Measurements from ENCODE around the gene FLYWCH1. TPM values are rescaled to one million over a fixed set of nuclear protein-coding genes. Genes with fewer than 3 reads are reported as not detected.
A peak's percentile ranks its signal among the peaks of the same experiment; 100 is the strongest.

Gene FLYWCH1
- total and polyA plus RNA-seq, 10 of the 15 experiments (the other 5 are each of a cell fraction or from before 2014, with no cell fraction given): 0.47 to 33.8 (median 11.2) TPM

GRCh38 chr16:2950773-2951172 is 39.0 kb downstream of the FLYWCH1 start:
- H2AFZ ChIP-seq (ENCODE audit: control insufficient read depth, low read depth, low read length): no peak overlapping the region
- in situ Hi-C loops (cut with MboI) (no loop called here), intact Hi-C loops (cut with micrococcal nuclease; ENCODE audit: unreplicated experiment) (no loop called here)
- peaks cover 8% of the 10 kb centered on the region for H3K4me1 ChIP-seq (ENCODE audit: control insufficient read depth, insufficient read depth, low read length)
- H3K27me3 ChIP-seq (replicated peaks in 1 of 2; ENCODE audit: control insufficient read depth in 2 of 2, insufficient read depth in 2 of 2, low read length in 1 of 2): no peaks in the 10 kb centered on the region
- H3K36me3 ChIP-seq (ENCODE audit: control insufficient read depth in 2 of 2, insufficient read depth in 2 of 2, low read length in 1 of 2): no peaks in the 10 kb centered on the region
- DNase-seq (ENCODE audit: low read depth, low spot score) (no peak), FAIRE-seq (no peak), ATAC-seq (0 out of 3 replicates have a peak, but pooled peaks have one; percentile 16)
- BruUV-seq (replicated peaks): no TSS peak
- POLR2A ChIA-PET: interaction anchor here (0.5 kb wide), 1 partner anchor 154 kb away, joined by 8 read pairs; no protein-coding TSS in a partner anchor
- CTCF ChIA-PET: interaction anchor here (3.1 kb wide), 1 partner anchor 24 kb away, joined by 10 read pairs; no protein-coding TSS in a partner anchor
- no peak overlapping the region for H3K9ac ChIP-seq (ENCODE audit: control insufficient read depth, insufficient read depth, low read length)
- H4K20me1 ChIP-seq (ENCODE audit: control insufficient read depth, insufficient read depth): no peaks in the 10 kb centered on the region
- RAD21 ChIA-PET (ENCODE audit: unreplicated experiment): no interaction called here
- no peak overlapping the region for H3K4me3 ChIP-seq
- H3K9me3 ChIP-seq (replicated peaks; ENCODE audit: control insufficient read depth, insufficient read depth, low read length): no peaks in the 10 kb centered on the region
- WGBS (ENCODE audit: insufficient coverage, insufficient replicate concordance, low lambda C conversion rate, missing lambda C conversion rate): 69% methylated on average over 16 of the region's 16 CpGs
- SMC1A ChIA-PET (ENCODE audit: uncharacterized antibody, unreplicated experiment): no interaction called here
- no peaks in the 10 kb centered on the region for H3K79me2 ChIP-seq (ENCODE audit: control insufficient read depth, insufficient read depth, low read length)
- H3K4me2 ChIP-seq (ENCODE audit: control insufficient read depth, insufficient read depth): no peak overlapping the region
- TF ChIP-seq CBX3 (IDR thresholded peaks at IDR 0.05; ENCODE audit: borderline replicate concordance, low read depth) (no peak), CREB1 (IDR thresholded peaks at IDR 0.05; ENCODE audit: low read depth) (no peak), YBX1 (IDR thresholded peaks at IDR 0.05) (no peak), TCF3 (IDR thresholded peaks at IDR 0.05; ENCODE audit: borderline replicate concordance, insufficient read depth, low read depth, low read length) (no peak)
- H3K27ac ChIP-seq (ENCODE audit: control insufficient read depth, insufficient read depth): no peak overlapping the region

- Histone ChIP-seq H3K4me3 (no peak overlapping the region), H4K20me1 (ENCODE audit: control insufficient read depth, insufficient read depth) (no peaks in the 10 kb centered on the region), H2AFZ (ENCODE audit: control insufficient read depth, low read depth, low read length) (no peak overlapping the region), H3K36me3 (ENCODE audit: control insufficient read depth in 2 of 2, insufficient read depth in 2 of 2, low read length in 1 of 2) (no peaks in the 10 kb centered on the region), H3K79me2 (ENCODE audit: control insufficient read depth, insufficient read depth, low read length) (no peaks in the 10 kb centered on the region), H3K9ac (ENCODE audit: control insufficient read depth, insufficient read depth, low read length) (no peak overlapping the region), H3K27me3 (replicated peaks in 1 of 2; ENCODE audit: control insufficient read depth in 2 of 2, insufficient read depth in 2 of 2, low read length in 1 of 2) (no peaks in the 10 kb centered on the region), H3K27ac (ENCODE audit: control insufficient read depth, insufficient read depth) (no peak overlapping the region), H3K9me3 (replicated peaks; ENCODE audit: control insufficient read depth, insufficient read depth, low read length) (no peaks in the 10 kb centered on the region), H3K4me2 (ENCODE audit: control insufficient read depth, insufficient read depth) (no peak overlapping the region), H3K4me1 (ENCODE audit: control insufficient read depth, insufficient read depth, low read length) (peaks cover 17% of the 10 kb centered on the region)
- intact Hi-C loops (cut with micrococcal nuclease; ENCODE audit: unreplicated experiment) (no loop called here), in situ Hi-C loops (cut with MboI) (no loop called here)
- RAD21 ChIA-PET (ENCODE audit: unreplicated experiment): no interaction called here
- ATAC-seq (no peak; the same call in 2 of the 3 replicates), DNase-seq (ENCODE audit: low read depth, low spot score) (no peak), FAIRE-seq (no peak)
- TF ChIP-seq NRF1 (conservative IDR thresholded peaks at IDR 0.05; ENCODE audit: low read depth, low read length): no peak
- POLR2A ChIA-PET: interaction anchor here (0.6 kb wide), 2 partner anchors 13 to 27 kb away, joined by 3 read pairs; partner anchors contain the start of gene PKMYT1
- WGBS (ENCODE audit: insufficient coverage, insufficient replicate concordance, low lambda C conversion rate, missing lambda C conversion rate): 53% methylated on average over 11 of the region's 11 CpGs
- no TSS peak for BruUV-seq (replicated peaks)
- CTCF ChIA-PET: interaction anchor here (0.6 to 3.1 kb wide), 5 partner anchors 17 to 233 kb away, joined by 3 to 10 read pairs (median 4); no protein-coding TSS in a partner anchor
- SMC1A ChIA-PET (ENCODE audit: uncharacterized antibody, unreplicated experiment): no interaction called here
Observed at GRCh38 chr16:2952679-2953078, 40.9 kb downstream of the FLYWCH1 start.
